ENCODE data around the gene SLX9.

Gene SLX9

GRCh38 chr21:44939532-44940115 is at the start of gene SLX9:
TSS of gene SLX9 (plus strand) at chr21:44940029. CDS start at chr21:44940058, 29 bp downstream.
- peak within 1 kb of the TSS; percentile 52 for H3K27ac ChIP-seq (ENCODE audit: poor library complexity, severe bottlenecking)
- no peaks in the 10 kb centered on the region for H3K9me3 ChIP-seq (ENCODE audit: severe bottlenecking)
- H3K36me3 ChIP-seq (ENCODE audit: low read depth), result peaks cover 23% of the 10 kb centered on the region
- no peaks in the 10 kb centered on the region for H3K27me3 ChIP-seq (ENCODE audit: insufficient read depth, poor library complexity, severe bottlenecking)
- DNase-seq (ENCODE audit: low spot score) (peak; percentile 77), ATAC-seq (ENCODE audit: low read depth) (peak; percentile 93)
- H3K4me3 ChIP-seq (ENCODE audit: severe bottlenecking), result peak within 1 kb of the TSS; percentile 44
- H3K4me1 ChIP-seq (ENCODE audit: insufficient read depth, poor library complexity, severe bottlenecking), result peaks cover 5% of the 10 kb centered on the region
- no peak for TF ChIP-seq CTCF (IDR thresholded peaks at IDR 0.05; ENCODE audit: poor library complexity, severe bottlenecking)

- Histone ChIP-seq H3K27me3 (ENCODE audit: insufficient read depth, poor library complexity, severe bottlenecking) (peaks cover 2% of the 10 kb centered on the region), H3K4me3 (ENCODE audit: severe bottlenecking) (no peak overlapping the region), H3K9me3 (ENCODE audit: severe bottlenecking) (no peaks in the 10 kb centered on the region), H3K4me1 (ENCODE audit: insufficient read depth, poor library complexity, severe bottlenecking) (no peaks in the 10 kb centered on the region), H3K36me3 (ENCODE audit: low read depth) (no peaks in the 10 kb centered on the region), H3K27ac (ENCODE audit: poor library complexity, severe bottlenecking) (no peak overlapping the region)
- no peak for ATAC-seq (ENCODE audit: low read depth)
- TF ChIP-seq CTCF (IDR thresholded peaks at IDR 0.05; ENCODE audit: poor library complexity, severe bottlenecking), result no peak
- no peak for DNase-seq (ENCODE audit: low spot score)
Observed at GRCh38 chr21:44890338-44890931, 49.4 kb upstream of the SLX9 start.

GRCh38 chr21:44890961-44891541 is 48.8 kb upstream of the SLX9 start:
- no peak for DNase-seq (ENCODE audit: low spot score)
- Histone ChIP-seq H3K27me3 (ENCODE audit: insufficient read depth, poor library complexity, severe bottlenecking) (peaks cover 2% of the 10 kb centered on the region), H3K27ac (ENCODE audit: poor library complexity, severe bottlenecking) (no peak overlapping the region), H3K9me3 (ENCODE audit: severe bottlenecking) (no peaks in the 10 kb centered on the region), H3K36me3 (ENCODE audit: low read depth) (no peaks in the 10 kb centered on the region), H3K4me3 (ENCODE audit: severe bottlenecking) (no peak overlapping the region), H3K4me1 (ENCODE audit: insufficient read depth, poor library complexity, severe bottlenecking) (no peaks in the 10 kb centered on the region)
- no peak for ATAC-seq (ENCODE audit: low read depth)
- no peak for TF ChIP-seq CTCF (IDR thresholded peaks at IDR 0.05; ENCODE audit: poor library complexity, severe bottlenecking)

- DNase-seq (ENCODE audit: low spot score) (no peak), ATAC-seq (ENCODE audit: low read depth) (no peak)
- H3K4me3 ChIP-seq (ENCODE audit: severe bottlenecking), result no peak overlapping the region
- no peak for TF ChIP-seq CTCF (IDR thresholded peaks at IDR 0.05; ENCODE audit: poor library complexity, severe bottlenecking)
- peaks cover 2% of the 10 kb centered on the region for H3K27me3 ChIP-seq (ENCODE audit: insufficient read depth, poor library complexity, severe bottlenecking)
- H3K9me3 ChIP-seq (ENCODE audit: severe bottlenecking), result no peaks in the 10 kb centered on the region
- no peaks in the 10 kb centered on the region for H3K4me1 ChIP-seq (ENCODE audit: insufficient read depth, poor library complexity, severe bottlenecking)
- H3K36me3 ChIP-seq (ENCODE audit: low read depth), result no peaks in the 10 kb centered on the region
- H3K27ac ChIP-seq (ENCODE audit: poor library complexity, severe bottlenecking), result no peak overlapping the region
Observed at GRCh38 chr21:44891631-44892031, 48.2 kb upstream of the SLX9 start.

GRCh38 chr21:44892095-44892494 is 47.7 kb upstream of the SLX9 start:
- Histone ChIP-seq H3K4me3 (ENCODE audit: severe bottlenecking) (no peak overlapping the region), H3K27ac (ENCODE audit: poor library complexity, severe bottlenecking) (no peak overlapping the region)
- no peak for ATAC-seq (ENCODE audit: low read depth)

More at GRCh38 chr21:44892095-44892494, 47.7 kb upstream of the SLX9 start:
- DNase-seq (ENCODE audit: low spot score), result no peak
- Histone ChIP-seq H3K27me3 (ENCODE audit: insufficient read depth, poor library complexity, severe bottlenecking) (peaks cover 2% of the 10 kb centered on the region), H3K4me1 (ENCODE audit: insufficient read depth, poor library complexity, severe bottlenecking) (no peaks in the 10 kb centered on the region), H3K9me3 (ENCODE audit: severe bottlenecking) (no peaks in the 10 kb centered on the region), H3K36me3 (ENCODE audit: low read depth) (no peaks in the 10 kb centered on the region)
- no peak for TF ChIP-seq CTCF (IDR thresholded peaks at IDR 0.05; ENCODE audit: poor library complexity, severe bottlenecking)

Data from RWPE2 (cell line).